HG02588 (cell line): Measurements from ENCODE around the gene ASCL4.
"Not testable (repeated sequence)": the region's sequence is repeated elsewhere in the genome, so short reads cannot be mapped to it uniquely, and the experiment has no call there.

Experiments
- ATAC-seq: cut with Tn5 transposase; IDR thresholded peaks from one replicate; pipeline ENCODE4 v1.9.1; 2021; ENCODE audit warnings: mild to moderate bottlenecking, moderate library complexity; ENCODE audit not compliant: unreplicated experiment

Gene ASCL4, protein sequence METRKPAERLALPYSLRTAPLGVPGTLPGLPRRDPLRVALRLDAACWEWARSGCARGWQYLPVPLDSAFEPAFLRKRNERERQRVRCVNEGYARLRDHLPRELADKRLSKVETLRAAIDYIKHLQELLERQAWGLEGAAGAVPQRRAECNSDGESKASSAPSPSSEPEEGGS

DNA sequence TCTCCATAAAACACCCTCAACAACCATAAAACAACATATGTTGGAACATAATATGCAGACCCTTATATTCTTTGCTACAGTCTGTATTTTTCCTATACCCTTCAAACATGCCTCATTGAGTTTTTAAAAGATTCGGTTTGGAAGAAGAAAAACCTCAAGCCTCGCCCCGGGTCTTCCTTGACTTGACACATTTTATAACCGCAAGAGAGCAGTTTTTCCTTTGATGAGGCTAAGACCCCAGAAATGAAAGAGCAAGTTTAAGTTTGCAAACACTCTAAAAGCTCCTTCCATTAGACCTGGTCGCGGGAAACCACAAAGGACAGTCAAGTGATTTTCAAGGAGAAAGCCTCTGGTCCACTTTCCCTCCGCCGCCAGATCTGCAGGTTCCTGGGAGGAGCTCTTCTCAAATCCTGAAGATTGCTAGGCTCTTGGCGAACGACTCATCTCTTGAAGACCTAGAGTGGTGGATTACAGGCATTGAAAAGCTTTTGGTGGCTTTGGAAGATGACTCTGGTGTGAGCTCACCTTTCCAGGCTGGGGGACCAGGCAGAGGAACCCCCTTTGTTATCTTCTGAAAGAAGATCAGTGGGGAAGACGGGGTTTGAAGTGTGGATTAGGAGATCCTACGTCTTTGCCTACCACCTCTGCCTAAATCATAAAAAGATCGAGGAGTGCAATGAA lies at the start of gene ASCL4:
Gene ASCL4 (plus strand): TSS at position 356 of the 681 bp plus-strand sequence. CDS start 515 bp downstream, outside the sequence.
- ATAC-seq: no peak

DNA sequence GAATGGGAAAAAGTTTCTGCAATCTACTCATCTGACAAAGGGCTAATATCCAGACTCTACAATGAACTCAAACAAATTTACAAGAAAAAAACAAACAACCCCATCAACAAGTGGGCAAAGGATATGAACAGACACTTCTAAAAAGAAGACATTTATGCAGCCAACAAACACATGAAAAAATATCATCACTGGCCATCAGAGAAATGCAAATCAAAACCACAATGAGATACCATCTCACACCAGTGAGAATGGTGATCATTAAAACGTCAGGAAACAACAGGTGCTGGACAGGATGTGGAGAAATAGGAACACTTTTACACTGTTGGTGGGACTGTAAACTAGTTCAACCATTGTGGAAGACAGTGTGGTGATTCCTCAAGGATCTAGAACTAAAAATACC lies 47.2 kb upstream of the ASCL4 start:
- not testable (repeated sequence) for ATAC-seq

DNA sequence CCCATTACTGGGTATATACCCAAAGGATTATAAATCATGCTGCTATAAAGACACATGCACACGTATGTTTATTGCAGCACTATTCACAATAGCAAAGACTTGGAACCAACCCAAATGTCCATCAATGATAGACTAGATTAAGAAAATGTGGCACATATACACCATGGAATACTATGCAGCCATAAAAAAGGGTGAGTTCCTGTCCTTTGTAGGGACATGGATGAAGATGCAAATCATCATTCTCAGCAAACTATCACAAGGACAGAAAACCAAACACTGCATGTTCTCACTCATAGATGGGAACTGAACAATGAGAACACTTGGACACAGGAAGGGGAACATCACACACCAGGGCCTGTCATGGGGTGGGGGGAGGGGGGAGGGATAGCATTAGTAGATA lies 46.8 kb upstream of the ASCL4 start:
- ATAC-seq: not testable (repeated sequence)

DNA sequence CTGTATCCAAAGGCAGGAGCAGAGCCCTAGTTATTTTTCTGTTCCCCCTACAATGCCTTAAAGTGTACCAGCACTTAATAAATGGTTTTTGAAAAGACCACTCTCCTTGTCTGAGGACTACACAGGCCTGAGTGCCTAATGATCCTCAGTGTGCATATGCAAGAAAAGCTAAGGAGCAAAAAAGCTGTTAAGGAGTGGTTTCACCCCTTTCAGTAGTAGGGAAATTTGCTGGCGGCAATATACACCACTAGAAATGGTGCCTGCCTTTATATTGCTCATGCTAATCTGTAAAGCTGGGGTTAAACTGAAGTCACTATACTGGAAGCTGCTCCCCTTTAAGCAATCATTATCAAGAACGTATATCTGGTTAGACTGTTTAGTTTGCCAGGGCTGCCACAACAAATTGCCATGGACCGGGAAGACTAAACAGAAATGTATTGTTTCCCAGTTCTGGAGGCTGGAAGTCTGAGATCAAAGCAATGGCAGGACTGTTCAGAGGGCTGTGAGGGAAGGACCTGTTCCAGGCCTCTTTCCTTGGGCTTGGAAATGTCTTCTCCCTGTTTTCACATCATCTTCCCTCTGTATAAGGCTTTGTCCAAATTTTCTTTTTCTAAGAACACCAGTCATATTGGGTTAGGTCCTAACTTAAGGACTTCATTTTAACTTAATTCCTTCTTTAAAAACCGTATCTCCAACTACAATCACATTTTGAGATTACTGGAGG lies 43.7 kb upstream of the ASCL4 start:
- no peak for ATAC-seq

DNA sequence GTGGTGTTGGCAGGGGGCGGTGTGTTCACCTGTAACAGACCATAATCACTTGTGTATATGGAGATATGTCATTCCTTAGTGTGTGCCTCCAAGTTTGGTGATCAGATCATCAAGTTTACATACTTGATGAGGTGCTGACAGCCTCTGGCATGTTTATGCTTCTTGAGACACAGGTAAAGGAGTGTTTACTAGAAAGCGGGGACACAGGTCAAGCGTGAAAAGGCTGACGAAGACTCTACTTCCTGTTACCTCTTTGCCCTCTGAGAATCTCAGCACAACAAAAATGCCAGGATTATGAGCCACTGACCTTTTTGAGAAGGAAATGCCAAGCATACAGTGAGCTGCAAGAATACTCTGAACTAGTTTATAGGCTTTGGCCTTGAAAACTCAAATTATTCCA lies 43.1 kb upstream of the ASCL4 start:
- no peak for ATAC-seq

DNA sequence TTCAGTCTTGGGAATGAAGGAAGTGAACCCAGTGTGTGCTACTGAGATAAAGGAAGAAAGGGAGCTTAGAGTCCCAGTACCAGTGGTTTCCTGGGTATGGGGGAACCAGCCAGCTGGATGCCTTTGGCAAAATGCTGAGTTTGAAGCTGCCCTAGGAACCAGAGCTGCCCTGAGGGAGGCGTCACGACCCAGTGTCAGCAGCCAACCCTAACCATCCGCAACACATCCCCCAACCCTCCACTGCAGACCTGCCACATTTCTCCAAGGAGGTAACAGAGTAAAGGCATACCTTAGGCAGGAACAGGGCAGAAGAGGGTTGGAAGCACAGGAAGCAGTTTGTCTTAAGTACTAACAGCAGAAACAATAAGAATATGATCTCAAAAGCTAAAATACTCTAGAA lies 42.1 kb upstream of the ASCL4 start:
- no peak for ATAC-seq

DNA sequence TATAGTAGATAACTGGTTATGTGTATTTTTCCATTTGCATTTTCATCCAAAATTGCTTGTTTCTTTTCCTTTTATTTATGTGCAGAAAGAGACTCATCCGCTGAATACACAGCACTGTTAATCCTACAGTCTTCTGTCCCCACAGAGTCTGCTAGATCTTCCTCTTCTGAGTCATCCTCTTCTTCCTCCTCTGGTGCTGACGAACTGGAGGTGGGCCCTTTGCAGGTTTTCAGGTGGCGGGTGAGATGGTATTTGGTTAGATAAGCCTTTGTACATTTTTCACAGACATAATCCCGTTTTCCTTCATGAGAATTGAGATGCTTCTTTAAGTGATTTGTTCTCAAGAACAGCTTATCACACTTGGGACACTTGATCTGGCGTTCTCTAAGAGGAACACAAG lies 40.4 kb upstream of the ASCL4 start:
- ATAC-seq: no peak

DNA sequence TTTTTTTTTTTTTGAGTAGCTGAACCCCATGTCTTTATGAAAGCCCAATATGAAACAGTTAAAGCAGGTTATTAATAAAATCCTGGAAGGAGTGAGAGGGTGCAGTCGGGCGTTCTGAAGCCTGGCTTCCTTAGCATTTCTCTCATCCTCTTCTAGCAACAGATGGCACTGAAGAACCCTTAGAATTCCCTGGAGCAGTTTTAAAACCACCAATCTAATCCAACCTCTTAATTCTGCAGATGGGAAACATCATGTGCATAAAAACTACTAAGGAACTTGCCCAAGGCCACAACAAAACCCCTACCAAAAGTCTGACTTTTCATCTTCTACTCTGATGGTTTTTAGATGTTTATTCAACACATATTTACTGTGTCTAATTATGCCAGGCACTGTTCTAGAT lies 38.7 kb upstream of the ASCL4 start:
- ATAC-seq: no peak

DNA sequence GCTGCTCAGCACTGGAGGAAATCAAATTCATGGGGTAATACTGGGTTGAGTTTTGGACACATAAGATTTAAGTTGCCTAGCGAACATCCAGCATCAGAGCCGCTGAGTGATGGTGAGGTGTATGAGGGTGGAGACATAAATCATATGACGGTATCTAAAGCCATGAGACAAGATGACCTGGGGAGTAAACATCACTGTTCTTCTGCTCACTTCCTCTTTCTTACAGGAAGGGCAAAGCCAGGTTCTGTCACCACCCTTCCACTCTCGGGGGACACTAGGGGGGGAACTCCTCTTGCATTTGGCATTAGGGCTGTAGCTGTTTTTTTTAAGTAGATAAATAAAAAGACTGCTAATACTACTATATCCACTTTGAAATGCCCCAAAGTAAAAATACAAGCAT lies 37.6 kb upstream of the ASCL4 start:
- peak; percentile 80 for ATAC-seq

DNA sequence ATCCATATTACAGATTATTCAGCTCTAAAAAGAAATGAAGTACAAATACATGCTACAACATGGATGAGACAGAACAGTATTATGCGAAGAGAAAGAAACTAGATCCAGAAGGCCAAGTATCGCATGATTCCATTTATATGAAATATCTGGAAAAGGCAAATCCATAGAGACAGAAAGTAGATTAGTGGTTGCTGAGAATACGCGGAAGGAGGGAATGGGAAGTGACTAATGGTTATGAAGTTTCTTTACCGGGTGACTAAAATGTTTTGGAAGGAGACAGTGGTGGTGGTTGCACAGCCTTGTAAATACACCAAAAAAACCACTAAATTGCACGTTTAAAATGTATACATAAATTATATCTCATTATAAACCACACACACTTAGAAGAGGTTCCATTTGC lies 26.0 kb upstream of the ASCL4 start:
- ATAC-seq: no peak

DNA sequence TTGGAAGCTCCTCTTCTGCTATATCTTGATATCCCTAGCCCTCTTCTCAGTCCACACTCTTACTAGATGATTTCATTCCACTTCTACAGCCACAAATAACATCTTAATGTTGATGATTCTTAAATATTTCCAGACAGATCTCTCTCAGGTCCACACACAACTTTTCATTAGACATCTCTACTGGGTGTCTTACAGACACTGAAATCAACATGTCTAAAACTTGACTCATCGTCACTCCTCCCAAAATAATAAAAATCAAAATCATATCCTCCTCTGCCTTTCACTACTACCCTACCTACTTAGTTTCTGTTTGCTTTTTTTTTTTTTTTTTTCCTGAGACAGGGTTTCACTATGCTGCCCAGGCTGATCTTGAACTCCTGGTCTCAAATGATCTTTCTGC lies 25.4 kb upstream of the ASCL4 start:
- ATAC-seq: no peak

DNA sequence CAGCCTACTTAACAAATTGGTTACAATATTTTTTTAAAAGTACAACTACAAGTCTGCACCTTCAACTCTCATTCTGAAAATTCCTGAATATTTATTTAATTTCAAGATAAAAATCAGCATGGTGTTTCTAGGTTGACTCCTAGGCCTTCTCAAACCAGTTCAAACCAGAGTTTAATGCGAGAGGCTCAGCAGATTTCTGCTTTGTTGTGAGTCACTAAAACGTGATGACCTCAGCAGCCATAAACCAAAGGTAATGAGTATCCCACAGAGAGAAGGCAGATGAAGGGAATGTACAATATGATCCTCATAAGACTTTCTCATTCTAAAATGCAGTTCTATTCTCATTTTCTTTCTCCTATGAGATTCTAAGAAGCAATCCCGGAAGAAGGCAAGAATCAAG lies 15.1 kb upstream of the ASCL4 start:
- ATAC-seq: no peak

DNA sequence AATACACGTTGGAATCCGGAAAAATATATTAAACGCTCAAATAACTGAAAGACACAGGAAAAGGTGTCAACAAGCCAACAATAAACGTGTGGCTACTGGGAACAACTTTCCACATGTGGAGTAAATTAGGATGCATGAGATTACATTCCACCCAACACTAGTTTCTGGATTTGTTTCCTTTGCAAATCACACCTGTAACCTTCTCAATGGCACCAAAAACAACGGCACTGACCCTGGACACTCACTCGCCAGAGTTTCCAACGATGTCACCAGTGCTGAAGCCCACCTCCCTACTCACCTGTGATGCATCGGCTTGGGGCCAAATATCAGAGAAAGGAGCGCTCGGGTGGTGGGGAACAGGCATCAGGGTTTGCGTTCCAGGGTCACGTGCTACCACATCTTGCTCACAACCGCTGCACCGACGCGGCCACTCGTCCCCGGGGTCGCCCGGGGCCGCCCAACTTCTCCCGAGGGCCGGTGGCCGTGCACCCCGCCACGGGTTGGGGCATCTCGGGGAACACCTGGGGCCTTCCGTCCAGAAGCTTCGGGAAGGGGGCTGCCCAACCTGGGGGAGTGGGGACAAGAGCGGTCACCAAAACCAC lies 14.2 kb upstream of the ASCL4 start:
- peak; percentile 26 for ATAC-seq

DNA sequence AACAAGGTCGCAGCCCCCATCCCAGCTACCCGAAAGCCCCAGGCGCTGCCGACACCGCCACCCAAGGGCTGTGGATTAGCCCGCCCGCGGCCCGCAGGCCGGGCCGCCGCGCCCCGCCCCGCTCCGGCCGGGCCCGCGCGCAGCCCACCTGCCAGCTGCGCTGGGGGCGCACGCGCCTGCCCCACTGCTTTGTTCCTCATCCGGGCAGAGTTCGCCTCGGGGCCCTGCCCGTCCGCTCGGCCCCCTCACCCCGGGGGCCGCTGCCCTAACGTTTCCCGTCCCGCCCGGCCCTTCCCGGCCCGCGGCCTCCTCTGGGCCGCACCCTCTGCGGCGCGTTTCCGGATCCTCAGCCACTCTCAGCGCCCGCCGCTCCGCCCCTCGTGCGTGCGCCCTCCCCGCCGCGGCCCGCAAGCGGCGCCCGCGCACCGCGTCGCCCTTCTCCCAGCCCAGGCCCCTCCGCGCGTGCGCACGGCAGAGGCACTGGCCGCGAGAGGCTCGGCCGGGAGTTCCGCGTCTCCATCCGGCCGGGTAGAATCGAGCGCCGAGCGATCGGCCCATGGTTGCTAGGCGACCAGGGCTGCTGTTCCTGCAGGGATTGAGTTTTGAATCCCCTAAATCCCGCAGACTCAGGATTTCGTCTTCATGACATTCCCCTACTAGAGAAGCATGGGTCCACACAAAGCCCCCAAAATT lies 13.5 kb upstream of the ASCL4 start, which contains the start of gene PRDM4:
Gene PRDM4 (minus strand): TSS at position 329 of the 693 bp plus-strand sequence. CDS start 622 bp downstream, outside the sequence.
- peak; percentile 96 for ATAC-seq

DNA sequence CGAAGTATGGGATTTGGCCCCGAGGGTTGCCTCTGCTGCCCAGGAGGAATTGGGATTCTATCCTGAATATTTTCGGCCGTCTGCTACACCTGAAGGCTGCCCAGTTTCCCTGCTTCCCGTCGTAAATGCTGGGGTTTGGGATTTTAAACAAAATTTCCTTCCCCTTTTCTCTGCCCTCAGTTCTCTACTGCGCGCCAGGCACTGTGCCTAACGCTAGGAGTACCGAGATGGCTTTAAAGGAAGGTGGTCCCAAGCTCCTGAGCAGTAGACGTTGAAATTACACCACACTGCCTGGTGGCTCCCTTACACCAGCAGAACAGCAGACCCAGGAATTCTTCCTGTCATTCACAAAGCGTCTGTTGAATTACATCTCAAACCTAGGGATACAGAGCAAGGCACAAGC lies 13.0 kb upstream of the ASCL4 start:
- no peak for ATAC-seq

DNA sequence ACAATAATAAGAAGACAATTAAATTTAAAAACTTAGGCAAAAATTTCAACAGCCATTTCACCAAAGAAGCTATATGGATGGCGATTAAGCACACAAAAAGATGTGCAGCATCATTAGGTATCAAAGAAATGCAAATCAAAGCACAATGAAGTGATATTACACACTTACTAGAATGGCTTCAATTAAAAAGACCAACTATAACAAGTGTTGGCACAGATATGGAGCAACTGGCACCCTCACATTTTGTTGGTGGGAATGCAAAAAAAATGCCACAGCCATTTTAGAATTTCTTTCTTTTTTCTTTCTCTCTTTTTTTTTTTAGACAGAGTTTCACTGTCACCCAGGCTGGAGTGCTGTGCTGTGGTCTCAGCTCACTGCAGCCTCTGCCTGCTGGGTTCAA lies 11.6 kb upstream of the ASCL4 start:
- no peak for ATAC-seq

DNA sequence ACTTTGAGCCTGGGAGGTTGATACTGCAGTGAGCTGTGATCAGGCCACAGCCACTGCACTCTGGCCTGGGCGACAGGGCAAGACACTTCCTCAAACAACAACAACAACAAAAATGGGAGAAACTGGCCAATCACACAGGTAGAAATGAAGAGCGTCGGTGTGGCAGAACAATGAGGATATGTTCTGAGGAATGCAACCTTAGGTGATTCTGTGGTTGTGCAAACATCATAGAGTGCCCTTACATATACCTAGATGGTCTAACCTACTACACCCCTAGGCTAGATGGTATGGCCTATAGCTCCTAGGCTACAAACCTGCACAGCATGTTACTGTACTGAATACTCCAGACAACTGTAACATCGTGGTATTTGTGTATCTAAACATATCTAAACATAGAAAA lies 9.9 kb upstream of the ASCL4 start:
- ATAC-seq: no peak

DNA sequence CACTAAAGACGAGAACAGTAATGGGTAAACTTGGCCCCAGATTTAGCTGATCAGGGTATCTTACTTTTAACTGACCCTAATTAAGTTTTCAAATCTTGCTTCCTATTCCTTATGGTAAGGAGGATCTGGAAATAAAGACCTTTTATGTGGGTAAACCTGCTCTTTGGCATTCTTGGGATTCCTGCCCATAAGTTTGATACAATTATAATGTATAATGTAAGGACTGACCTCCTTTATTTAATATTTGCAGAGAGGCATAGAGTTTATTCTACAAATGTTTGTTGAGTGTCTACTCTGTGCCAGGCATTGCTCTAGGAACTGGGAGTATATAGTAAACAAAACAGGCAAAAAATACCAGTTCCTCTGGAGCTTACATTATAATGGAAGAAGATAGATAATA lies 9.2 kb upstream of the ASCL4 start:
- ATAC-seq: no peak

DNA sequence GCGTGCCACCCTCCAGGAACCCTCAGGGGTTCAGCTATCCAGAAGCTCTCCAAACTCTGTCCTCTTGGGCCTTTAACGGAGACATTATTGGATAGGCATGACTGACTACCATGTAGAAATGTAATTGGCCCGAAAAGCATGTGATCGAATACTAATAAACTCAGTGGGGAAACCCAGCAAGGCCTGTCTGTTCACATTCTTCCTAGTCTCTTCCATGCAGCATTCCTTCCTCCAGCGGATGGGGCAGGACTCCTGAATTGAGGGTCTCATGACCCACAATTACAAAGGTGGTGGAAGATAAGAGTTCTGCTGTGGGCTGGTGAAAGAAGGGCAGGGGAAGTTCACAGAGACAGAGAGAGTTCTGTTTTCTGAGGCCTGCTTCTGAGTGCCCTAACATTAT lies 7.0 kb upstream of the ASCL4 start:
- ATAC-seq: no peak

DNA sequence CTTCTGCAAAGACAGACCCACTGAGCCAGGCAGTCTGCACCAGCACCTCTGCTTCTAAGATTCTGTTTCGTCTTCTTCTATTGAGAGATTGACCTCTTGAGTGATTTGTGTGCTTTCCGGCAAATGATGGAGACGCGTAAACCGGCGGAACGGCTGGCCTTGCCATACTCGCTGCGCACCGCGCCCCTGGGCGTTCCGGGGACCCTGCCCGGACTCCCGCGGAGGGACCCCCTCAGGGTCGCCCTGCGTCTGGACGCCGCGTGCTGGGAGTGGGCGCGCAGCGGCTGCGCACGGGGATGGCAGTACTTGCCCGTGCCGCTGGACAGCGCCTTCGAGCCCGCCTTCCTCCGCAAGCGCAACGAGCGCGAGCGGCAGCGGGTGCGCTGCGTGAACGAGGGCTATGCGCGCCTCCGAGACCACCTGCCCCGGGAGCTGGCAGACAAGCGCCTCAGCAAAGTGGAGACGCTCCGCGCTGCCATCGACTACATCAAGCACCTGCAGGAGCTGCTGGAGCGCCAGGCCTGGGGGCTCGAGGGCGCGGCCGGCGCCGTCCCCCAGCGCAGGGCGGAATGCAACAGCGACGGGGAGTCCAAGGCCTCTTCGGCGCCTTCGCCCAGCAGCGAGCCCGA lies 703 bp downstream of the ASCL4 start:
- no peak for ATAC-seq

DNA sequence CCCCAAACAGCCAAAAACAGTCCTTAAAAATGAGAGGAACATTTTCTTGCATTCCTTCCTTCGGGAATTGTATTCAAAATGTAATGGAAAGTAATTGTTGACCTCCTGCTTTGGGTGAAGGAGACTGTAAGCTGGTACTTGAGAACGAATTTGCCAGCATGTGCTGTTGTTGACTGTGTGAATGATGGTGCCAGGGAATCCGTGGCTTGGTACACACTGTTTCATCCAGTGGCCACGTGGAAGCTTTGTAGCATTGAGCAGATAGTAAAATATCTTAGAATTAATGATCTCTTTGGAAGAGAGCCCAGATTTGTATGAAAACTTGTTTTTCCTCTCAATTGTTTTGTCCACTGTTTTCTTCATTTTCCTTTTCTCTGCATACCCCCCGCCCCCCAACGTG lies 1.7 kb downstream of the ASCL4 start:
- no peak for ATAC-seq
